Measurements from ENCODE around the gene JADE2.
"Not testable (repeated sequence)": the region's sequence is repeated elsewhere in the genome, so short reads cannot be mapped to it uniquely, and the experiment has no call there.

Gene JADE2

DNA sequence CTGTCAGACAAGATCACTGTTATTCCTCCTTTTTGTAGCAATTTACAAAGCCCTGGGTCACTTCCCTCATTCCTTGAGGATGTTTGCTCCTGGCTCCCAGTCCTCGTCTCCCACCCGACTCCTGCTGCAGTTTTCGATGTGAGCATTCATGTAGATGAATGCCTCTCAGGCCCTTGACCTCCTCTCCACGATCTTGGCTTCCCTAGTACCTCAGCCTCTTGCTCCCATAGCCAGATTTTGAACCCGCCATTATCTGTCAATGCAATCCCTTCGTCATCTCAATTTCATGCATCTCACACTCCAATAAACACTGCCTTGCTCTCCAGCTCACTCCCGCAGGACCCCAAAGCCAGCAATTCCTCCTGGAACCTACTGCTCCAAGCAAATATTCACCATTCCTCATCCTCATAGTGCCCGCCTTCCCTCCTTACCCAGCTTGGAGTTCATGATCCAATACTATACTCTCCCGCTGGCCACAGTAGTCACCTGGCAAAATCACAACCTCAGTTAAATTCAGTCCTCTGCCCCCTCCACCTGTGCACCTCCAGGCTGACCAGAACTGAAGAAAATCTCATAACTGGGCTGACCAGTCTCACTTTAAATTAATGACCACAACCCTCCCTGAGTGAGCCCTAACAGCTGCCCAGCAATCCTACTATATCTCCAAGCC, 35.1 kb upstream of the JADE2 start:
- TF ChIP-seq NFRKB (IDR thresholded peaks at IDR 0.05) = no peak
- no peak for TF ChIP-seq ZNF384 (IDR thresholded peaks at IDR 0.05)
- DNase-seq (ENCODE audit: extremely low spot score) = no peak
- ChIA-PET POLR2A (interaction anchor here (0.7 kb wide), 1 partner anchor 25 kb away, joined by 3 read pairs; no protein-coding TSS in a partner anchor), CTCF (no interaction called here)

DNA sequence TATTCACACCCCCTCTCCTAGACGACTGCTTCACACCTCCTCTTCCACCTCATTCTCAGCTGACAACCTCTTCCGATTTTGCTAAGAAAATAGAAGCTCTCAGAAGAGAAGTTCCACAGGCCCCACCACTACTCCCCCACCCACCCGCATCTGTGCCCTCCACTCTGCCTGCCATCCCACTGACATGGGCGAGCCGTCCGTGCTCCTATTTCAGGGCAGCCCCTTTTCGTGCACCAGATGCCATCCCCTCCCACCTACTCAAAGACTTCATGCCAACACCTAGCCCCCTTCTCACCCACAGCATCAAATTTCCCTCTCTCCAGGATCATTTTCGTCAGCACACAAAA, 34.6 kb upstream of the JADE2 start:
- DNase-seq (ENCODE audit: extremely low spot score) = no peak
- ChIA-PET CTCF (no interaction called here), POLR2A (no interaction called here)
- TF ChIP-seq ARNT (IDR thresholded peaks at IDR 0.05) (no peak), SP1 (IDR thresholded peaks at IDR 0.05) (no peak), FOXA1 (IDR thresholded peaks at IDR 0.05) (no peak), SUZ12 (IDR thresholded peaks at IDR 0.05) (no peak), CTBP1 (IDR thresholded peaks at IDR 0.05; ENCODE audit: borderline replicate concordance) (no peak), ZNF384 (IDR thresholded peaks at IDR 0.05) (no peak), ELF4 (IDR thresholded peaks at IDR 0.05) (no peak), HDGF (IDR thresholded peaks at IDR 0.05; ENCODE audit: borderline replicate concordance) (no peak), FOXM1 (IDR thresholded peaks at IDR 0.05; ENCODE audit: borderline replicate concordance) (no peak), L3MBTL2 (conservative IDR thresholded peaks at IDR 0.05) (no peak), NFRKB (IDR thresholded peaks at IDR 0.05) (no peak), TARDBP (IDR thresholded peaks at IDR 0.05) (no peak), BHLHE40 (IDR thresholded peaks at IDR 0.05; ENCODE audit: borderline replicate concordance) (no peak), FOXK2 (IDR thresholded peaks at IDR 0.05) (no peak), LEF1 (IDR thresholded peaks at IDR 0.05; ENCODE audit: borderline replicate concordance) (no peak)
- TF ChIP-seq, protein P1, sequence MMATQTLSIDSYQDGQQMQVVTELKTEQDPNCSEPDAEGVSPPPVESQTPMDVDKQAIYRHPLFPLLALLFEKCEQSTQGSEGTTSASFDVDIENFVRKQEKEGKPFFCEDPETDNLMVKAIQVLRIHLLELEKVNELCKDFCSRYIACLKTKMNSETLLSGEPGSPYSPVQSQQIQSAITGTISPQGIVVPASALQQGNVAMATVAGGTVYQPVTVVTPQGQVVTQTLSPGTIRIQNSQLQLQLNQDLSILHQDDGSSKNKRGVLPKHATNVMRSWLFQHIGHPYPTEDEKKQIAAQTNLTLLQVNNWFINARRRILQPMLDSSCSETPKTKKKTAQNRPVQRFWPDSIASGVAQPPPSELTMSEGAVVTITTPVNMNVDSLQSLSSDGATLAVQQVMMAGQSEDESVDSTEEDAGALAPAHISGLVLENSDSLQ (IDR thresholded peaks at IDR 0.05) = no peak

DNA sequence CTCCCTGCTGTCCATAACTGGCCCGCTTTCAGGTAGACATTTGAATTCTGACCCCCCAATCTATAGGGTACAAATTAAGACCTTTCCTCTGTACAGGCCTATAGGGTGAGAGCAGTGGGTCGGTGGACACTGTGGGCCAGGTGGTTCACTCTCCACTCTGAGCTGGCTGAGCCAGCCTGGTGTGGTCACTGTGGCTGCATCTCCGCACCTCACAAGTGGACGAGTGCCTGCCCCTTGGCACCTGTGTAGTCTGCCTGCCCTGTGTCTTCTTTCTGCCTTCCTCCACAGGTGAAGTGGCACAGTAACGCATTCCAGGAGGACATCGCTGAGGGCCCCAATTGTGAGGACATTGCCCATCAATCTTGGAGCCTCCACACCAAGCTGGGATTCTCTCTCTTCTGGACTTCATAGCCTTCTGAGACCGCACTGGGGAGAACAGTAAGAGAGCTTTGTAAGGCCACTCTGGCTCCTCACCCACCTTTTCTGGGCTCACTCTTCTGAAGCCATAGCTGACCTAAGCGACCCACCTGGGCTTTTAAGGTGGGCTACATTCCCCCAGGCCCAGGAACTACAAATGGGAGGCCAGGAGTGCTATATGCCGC, 33.5 kb upstream of the JADE2 start:
- POLR2A ChIA-PET = interaction anchor here (1.3 kb wide), 1 partner anchor 81 kb away, joined by 4 read pairs; the partner anchor contains the start of gene CDKN2AIPNL

GRCh38 chr5:134492568-134492967, 32.9 kb upstream of the JADE2 start:
- ChIA-PET CTCF (no interaction called here), POLR2A (interaction anchor here (1.3 kb wide), 1 partner anchor 81 kb away, joined by 4 read pairs; the partner anchor contains the start of gene CDKN2AIPNL)
- no peak for DNase-seq (ENCODE audit: extremely low spot score)
- no peak for TF ChIP-seq L3MBTL2 (conservative IDR thresholded peaks at IDR 0.05)
- no peak for TF ChIP-seq SP1 (IDR thresholded peaks at IDR 0.05)
- TF ChIP-seq LEF1 (IDR thresholded peaks at IDR 0.05; ENCODE audit: borderline replicate concordance) = no peak
- no peak for TF ChIP-seq CTBP1 (IDR thresholded peaks at IDR 0.05; ENCODE audit: borderline replicate concordance)
- no peak for TF ChIP-seq FOXA1 (IDR thresholded peaks at IDR 0.05)
- no peak for TF ChIP-seq NFRKB (IDR thresholded peaks at IDR 0.05)
- no peak for TF ChIP-seq ARNT (IDR thresholded peaks at IDR 0.05)
- no peak for TF ChIP-seq SUZ12 (IDR thresholded peaks at IDR 0.05)
- no peak for TF ChIP-seq BHLHE40 (IDR thresholded peaks at IDR 0.05; ENCODE audit: borderline replicate concordance)
- no peak for TF ChIP-seq ELF4 (IDR thresholded peaks at IDR 0.05)

More for the DNA sequence above, 33.5 kb upstream of the JADE2 start:
- DNase-seq (ENCODE audit: extremely low spot score) = no peak
- CTCF ChIA-PET = no interaction called here
- TF ChIP-seq NFRKB (IDR thresholded peaks at IDR 0.05) (no peak), TARDBP (IDR thresholded peaks at IDR 0.05) (no peak), HDGF (IDR thresholded peaks at IDR 0.05; ENCODE audit: borderline replicate concordance) (no peak), ARNT (IDR thresholded peaks at IDR 0.05) (no peak), L3MBTL2 (conservative IDR thresholded peaks at IDR 0.05) (no peak), BHLHE40 (IDR thresholded peaks at IDR 0.05; ENCODE audit: borderline replicate concordance) (no peak), FOXA1 (IDR thresholded peaks at IDR 0.05) (no peak), SUZ12 (IDR thresholded peaks at IDR 0.05) (no peak), FOXM1 (IDR thresholded peaks at IDR 0.05; ENCODE audit: borderline replicate concordance) (no peak), CTBP1 (IDR thresholded peaks at IDR 0.05; ENCODE audit: borderline replicate concordance) (no peak), FOXK2 (IDR thresholded peaks at IDR 0.05) (no peak), LEF1 (IDR thresholded peaks at IDR 0.05; ENCODE audit: borderline replicate concordance) (no peak)
- TF ChIP-seq, protein P1 (IDR thresholded peaks at IDR 0.05) = no peak

GRCh38 chr5:134493461-134494055, 31.9 kb upstream of the JADE2 start:
- ChIA-PET POLR2A (interaction anchor here (1.3 to 1.5 kb wide), 2 partner anchors 82 to 122 kb away, joined by 4 read pairs; partner anchors contain the start of gene CDKN2AIPNL), CTCF (no interaction called here)
- no peak for TF ChIP-seq ZNF384 (IDR thresholded peaks at IDR 0.05)
- TF ChIP-seq CTBP1 (IDR thresholded peaks at IDR 0.05; ENCODE audit: borderline replicate concordance) = no peak
- no peak for TF ChIP-seq BHLHE40 (IDR thresholded peaks at IDR 0.05; ENCODE audit: borderline replicate concordance)
- no peak for TF ChIP-seq ARNT (IDR thresholded peaks at IDR 0.05)
- no peak for TF ChIP-seq SP1 (IDR thresholded peaks at IDR 0.05)
- TF ChIP-seq HDGF (IDR thresholded peaks at IDR 0.05; ENCODE audit: borderline replicate concordance) = no peak
- no peak for TF ChIP-seq FOXM1 (IDR thresholded peaks at IDR 0.05; ENCODE audit: borderline replicate concordance)
- TF ChIP-seq TARDBP (IDR thresholded peaks at IDR 0.05) = no peak
- TF ChIP-seq, protein P1 (IDR thresholded peaks at IDR 0.05) = no peak
- no peak for TF ChIP-seq ELF4 (IDR thresholded peaks at IDR 0.05)
- DNase-seq (ENCODE audit: extremely low spot score) = no peak

DNA sequence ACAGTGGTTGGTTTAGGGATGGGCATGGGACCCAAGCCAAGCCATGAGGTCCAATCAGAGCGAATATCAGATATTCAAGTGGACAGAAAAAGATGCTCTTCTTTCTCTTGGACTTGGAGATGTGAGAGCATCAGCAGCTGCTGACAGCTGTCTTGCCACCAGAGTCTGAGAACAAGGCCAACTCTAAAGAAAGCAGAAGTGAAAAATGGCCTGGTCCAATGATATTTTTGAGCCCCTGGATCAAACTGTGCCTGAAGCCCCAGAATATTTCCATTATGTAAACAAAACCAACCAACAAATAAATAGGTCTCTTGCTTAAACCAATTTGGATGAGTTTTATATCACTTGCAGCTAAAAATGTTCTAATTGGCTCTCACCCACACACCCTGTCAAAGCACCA, 30.7 kb upstream of the JADE2 start:
- no peak for DNase-seq (ENCODE audit: extremely low spot score)
- TF ChIP-seq HDGF (IDR thresholded peaks at IDR 0.05; ENCODE audit: borderline replicate concordance) = no peak
- no peak for TF ChIP-seq TARDBP (IDR thresholded peaks at IDR 0.05)
- TF ChIP-seq L3MBTL2 (conservative IDR thresholded peaks at IDR 0.05) = no peak
- ChIA-PET POLR2A (interaction anchor here (1.0 to 1.5 kb wide), 2 partner anchors 29 to 123 kb away, joined by 3 to 4 read pairs; no protein-coding TSS in a partner anchor), CTCF (no interaction called here)

GRCh38 chr5:134499905-134500304, 25.6 kb upstream of the JADE2 start:
- CTCF ChIA-PET = interaction anchor here (0.6 kb wide), 1 partner anchor 45 kb away, joined by 4 read pairs; no protein-coding TSS in a partner anchor
- DNase-seq (ENCODE audit: extremely low spot score); POLR2A ChIA-PET: not testable (repeated sequence)

Measured in HEK293T (cell line).